Measurements from ENCODE around the gene PRPF39.

- no peak for TF ChIP-seq POLR2A (IDR thresholded peaks at IDR 0.05)
- TF ChIP-seq, protein P1, sequence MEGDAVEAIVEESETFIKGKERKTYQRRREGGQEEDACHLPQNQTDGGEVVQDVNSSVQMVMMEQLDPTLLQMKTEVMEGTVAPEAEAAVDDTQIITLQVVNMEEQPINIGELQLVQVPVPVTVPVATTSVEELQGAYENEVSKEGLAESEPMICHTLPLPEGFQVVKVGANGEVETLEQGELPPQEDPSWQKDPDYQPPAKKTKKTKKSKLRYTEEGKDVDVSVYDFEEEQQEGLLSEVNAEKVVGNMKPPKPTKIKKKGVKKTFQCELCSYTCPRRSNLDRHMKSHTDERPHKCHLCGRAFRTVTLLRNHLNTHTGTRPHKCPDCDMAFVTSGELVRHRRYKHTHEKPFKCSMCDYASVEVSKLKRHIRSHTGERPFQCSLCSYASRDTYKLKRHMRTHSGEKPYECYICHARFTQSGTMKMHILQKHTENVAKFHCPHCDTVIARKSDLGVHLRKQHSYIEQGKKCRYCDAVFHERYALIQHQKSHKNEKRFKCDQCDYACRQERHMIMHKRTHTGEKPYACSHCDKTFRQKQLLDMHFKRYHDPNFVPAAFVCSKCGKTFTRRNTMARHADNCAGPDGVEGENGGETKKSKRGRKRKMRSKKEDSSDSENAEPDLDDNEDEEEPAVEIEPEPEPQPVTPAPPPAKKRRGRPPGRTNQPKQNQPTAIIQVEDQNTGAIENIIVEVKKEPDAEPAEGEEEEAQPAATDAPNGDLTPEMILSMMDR (IDR thresholded peaks at IDR 0.05) = no peak
Measured at GRCh38 chr14:45149602-45150001, 65.7 kb downstream of the PRPF39 start.
